Muscle of leg (tissue), 11 donors: Measurements from ENCODE around the gene ZFYVE28. TPM values are rescaled to one million over a fixed set of nuclear protein-coding genes. Genes with fewer than 3 reads are reported as not detected.
"Not testable (repeated sequence)": the region's sequence is repeated elsewhere in the genome, so short reads cannot be mapped to it uniquely, and the experiment has no call there.

Experiments used
- DNase-seq: peaks from one replicate; pipeline ENCODE4 v3.0.0; 2013
- H3K27ac ChIP-seq: one replicate; pipeline ENCODE4 v1.5.1; 2013; ENCODE audit warnings: mild to moderate bottlenecking, low read length, control low read depth
- H3K27me3 ChIP-seq: one replicate; pipeline ENCODE4 v1.6.1; 2013; ENCODE audit warnings: low read length; ENCODE audit not compliant: control insufficient read depth, insufficient read depth
- H3K36me3 ChIP-seq: one replicate; pipeline ENCODE4 v1.6.1; 2013; ENCODE audit warnings: low read length; ENCODE audit not compliant: control insufficient read depth, insufficient read depth
- H3K4me1 ChIP-seq: one replicate; pipeline ENCODE4 v1.6.1; 2013; ENCODE audit warnings: low read length; ENCODE audit not compliant: control insufficient read depth, insufficient read depth
- H3K4me3 ChIP-seq: one replicate; pipeline ENCODE4 v1.5.1; 2013; ENCODE audit warnings: low read length, control low read depth
- H3K9me3 ChIP-seq: replicated peaks from 2 replicates; pipeline ENCODE4 v1.6.1; 2013; ENCODE audit warnings: low read depth, low read length; ENCODE audit not compliant: control insufficient read depth
- WGBS: methylation state at CpG from one replicate; pipeline ENCODE4 v1.1.5; 2013; ENCODE audit warnings: missing lambda C conversion rate; ENCODE audit not compliant: insufficient coverage; 5-methylcytosine and 5-hydroxymethylcytosine counted together
- polyA plus RNA-seq, 8 donors: library from polyadenylated mRNA; unstranded; fragments of 120-200 nt; gene quantifications; one replicate each; pipeline versions ENCODE4 v1.2.1 to v1.2.3, GENCODE V29; 2013; ENCODE audit warnings: inconsistent platforms in 1 of 8, low replicate concordance in 1 of 8; ENCODE audit not compliant: insufficient read length in 8 of 8, insufficient read depth in 1 of 8
- total RNA-seq: library from RNA; stranded (reverse); fragments of 120-200 nt; gene quantifications from one replicate; pipeline ENCODE4 v1.2.4, GENCODE V29; 2013

Gene ZFYVE28
- total and polyA plus RNA-seq, 9 donors: 0.94 to 3.1 (median 1.6) TPM

- Histone ChIP-seq H3K36me3 (no peaks in the 10 kb centered on the region), H3K9me3 (no peaks in the 10 kb centered on the region), H3K4me1 (peaks cover 49% of the 10 kb centered on the region), H3K27ac (no peak overlapping the region), H3K4me3 (no peak overlapping the region), H3K27me3 (peaks cover 24% of the 10 kb centered on the region)
- no CpG with 5 or more reads among the region's 9 CpGs for WGBS
- peak; percentile 53 for DNase-seq
Measured at GRCh38 chr4:2388429-2389182, 29.8 kb downstream of the ZFYVE28 start.

- Histone ChIP-seq H3K27ac (no peak overlapping the region), H3K4me3 (no peak overlapping the region), H3K36me3 (no peaks in the 10 kb centered on the region), H3K9me3 (no peaks in the 10 kb centered on the region), H3K4me1 (peaks cover 42% of the 10 kb centered on the region), H3K27me3 (peaks cover 18% of the 10 kb centered on the region)
- no peak for DNase-seq
- 83% methylated on average over 12 of the region's 12 CpGs for WGBS
Measured at GRCh38 chr4:2387829-2388228, 30.6 kb downstream of the ZFYVE28 start.

GRCh38 chr4:2387218-2387617, 31.2 kb downstream of the ZFYVE28 start:
- H3K27ac ChIP-seq: no peak overlapping the region
- WGBS: 94% methylated on average over 15 of the region's 17 CpGs
- no peak for DNase-seq
- H3K4me3 ChIP-seq: no peak overlapping the region
- H3K27me3 ChIP-seq: peaks cover 18% of the 10 kb centered on the region
- H3K9me3 ChIP-seq: no peaks in the 10 kb centered on the region
- peaks cover 42% of the 10 kb centered on the region for H3K4me1 ChIP-seq
- no peaks in the 10 kb centered on the region for H3K36me3 ChIP-seq

GRCh38 chr4:2386717-2387116, 31.7 kb downstream of the ZFYVE28 start:
- WGBS: 82% methylated on average over 19 of the region's 19 CpGs
- Histone ChIP-seq H3K9me3 (no peaks in the 10 kb centered on the region), H3K36me3 (no peaks in the 10 kb centered on the region), H3K27me3 (peaks cover 18% of the 10 kb centered on the region), H3K4me1 (peaks cover 40% of the 10 kb centered on the region), H3K4me3 (no peak overlapping the region), H3K27ac (no peak overlapping the region)
- DNase-seq: no peak

- H3K4me1 ChIP-seq: peaks cover 30% of the 10 kb centered on the region
- WGBS: 62% methylated on average over 8 of the region's 8 CpGs
- DNase-seq: no peak
Measured at GRCh38 chr4:2385516-2385915, 32.9 kb downstream of the ZFYVE28 start.

GRCh38 chr4:2384245-2384644, 34.2 kb downstream of the ZFYVE28 start:
- Histone ChIP-seq H3K9me3 (no peaks in the 10 kb centered on the region), H3K4me3 (no peak overlapping the region), H3K27ac (no peak overlapping the region), H3K36me3 (no peaks in the 10 kb centered on the region), H3K27me3 (peaks cover 5% of the 10 kb centered on the region), H3K4me1 (peaks cover 18% of the 10 kb centered on the region)
- 54% methylated on average over 4 of the region's 6 CpGs for WGBS
- DNase-seq: no peak

More at GRCh38 chr4:2385516-2385915, 32.9 kb downstream of the ZFYVE28 start:
- no peaks in the 10 kb centered on the region for H3K9me3 ChIP-seq
- H3K36me3 ChIP-seq: no peaks in the 10 kb centered on the region
- peaks cover 12% of the 10 kb centered on the region for H3K27me3 ChIP-seq
- H3K4me3 ChIP-seq: no peak overlapping the region
- H3K27ac ChIP-seq: no peak overlapping the region

GRCh38 chr4:2383760-2384159, 34.7 kb downstream of the ZFYVE28 start:
- 93% methylated on average over 5 of the region's 5 CpGs for WGBS

GRCh38 chr4:2383220-2383631, 35.2 kb downstream of the ZFYVE28 start:
- H3K4me3 ChIP-seq, H3K9me3 ChIP-seq, H3K4me1 ChIP-seq, DNase-seq, H3K27me3 ChIP-seq, H3K27ac ChIP-seq, H3K36me3 ChIP-seq: not testable (repeated sequence)
- WGBS: 91% methylated on average over 7 of the region's 8 CpGs

More at GRCh38 chr4:2383760-2384159, 34.7 kb downstream of the ZFYVE28 start:
- Histone ChIP-seq H3K27ac (no peak overlapping the region), H3K36me3 (no peaks in the 10 kb centered on the region), H3K4me3 (no peak overlapping the region), H3K27me3 (peaks cover 6% of the 10 kb centered on the region), H3K4me1 (peaks cover 13% of the 10 kb centered on the region), H3K9me3 (no peaks in the 10 kb centered on the region)
- DNase-seq: no peak

- H3K27me3 ChIP-seq, H3K4me3 ChIP-seq, H3K9me3 ChIP-seq, H3K36me3 ChIP-seq, H3K4me1 ChIP-seq, DNase-seq, H3K27ac ChIP-seq: not testable (repeated sequence)
- WGBS: 100% methylated on average over 1 of the region's 7 CpGs
Measured at GRCh38 chr4:2382769-2383202, 35.7 kb downstream of the ZFYVE28 start.

- not testable (repeated sequence) for H3K36me3 ChIP-seq, H3K9me3 ChIP-seq, H3K27ac ChIP-seq, H3K4me1 ChIP-seq, DNase-seq, H3K4me3 ChIP-seq, H3K27me3 ChIP-seq
- WGBS: 88% methylated on average over 1 of the region's 6 CpGs
Measured at GRCh38 chr4:2380589-2380988, 37.9 kb downstream of the ZFYVE28 start.
